Retinal pigment epithelial cell (primary cell): ENCODE results near the gene PDPK1.
"Not testable (repeated sequence)": the region's sequence is repeated elsewhere in the genome, so short reads cannot be mapped to it uniquely, and the experiment has no call there.

Source experiments
- DNase-seq: peaks from one replicate; pipeline ENCODE4 v3.0.0-alpha.2; 2010; ENCODE audit warnings: low read depth
- H3K4me3 ChIP-seq: 2 replicates; pipeline ENCODE4 v1.5.1; 2011; ENCODE audit warnings: mild to moderate bottlenecking, low read length, control low read depth, moderate library complexity
- CTCF ChIP-seq: conservative IDR thresholded peaks from 2 replicates; pipeline ENCODE4 v1.5.1; 2011; ENCODE audit warnings: low read depth, low read length, control low read depth, inconsistent platforms

PDPK1 gene

GRCh38 chr16:2614761-2615191 lies 77.0 kb downstream of the PDPK1 start:
- TF ChIP-seq CTCF = no peak
- DNase-seq = no peak
- H3K4me3 ChIP-seq = no peak overlapping the region

GRCh38 chr16:2618964-2619363 lies 81.1 kb downstream of the PDPK1 start:
- not testable (repeated sequence) for DNase-seq, H3K4me3 ChIP-seq

DNA sequence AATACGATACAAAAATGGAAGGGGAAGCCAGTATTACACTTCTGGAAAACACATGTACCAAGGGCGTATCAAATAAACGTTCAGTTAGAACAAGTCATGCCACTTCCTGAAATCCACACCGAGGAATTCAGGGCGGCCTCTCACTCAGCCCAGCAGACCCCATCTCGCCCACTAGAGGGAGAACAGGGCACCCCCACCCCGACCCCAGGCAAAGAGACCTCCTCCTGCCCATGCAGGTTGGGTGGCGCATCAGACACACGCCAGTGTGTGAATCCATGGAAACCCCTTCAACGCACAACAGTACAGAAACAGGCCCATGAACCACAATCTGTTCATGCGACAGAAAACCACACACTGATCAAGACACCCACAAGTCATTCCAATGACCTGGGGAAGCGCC lies 81.8 kb downstream of the PDPK1 start:
- DNase-seq = not testable (repeated sequence)

GRCh38 chr16:2620870-2621269 lies 83.0 kb downstream of the PDPK1 start:
- H3K4me3 ChIP-seq, DNase-seq: not testable (repeated sequence)

More for the DNA sequence above, 81.8 kb downstream of the PDPK1 start:
- TF ChIP-seq CTCF = peak; percentile 32
- not testable (repeated sequence) for H3K4me3 ChIP-seq

GRCh38 chr16:2621395-2621794 lies 83.6 kb downstream of the PDPK1 start:
- H3K4me3 ChIP-seq, DNase-seq: not testable (repeated sequence)

DNA sequence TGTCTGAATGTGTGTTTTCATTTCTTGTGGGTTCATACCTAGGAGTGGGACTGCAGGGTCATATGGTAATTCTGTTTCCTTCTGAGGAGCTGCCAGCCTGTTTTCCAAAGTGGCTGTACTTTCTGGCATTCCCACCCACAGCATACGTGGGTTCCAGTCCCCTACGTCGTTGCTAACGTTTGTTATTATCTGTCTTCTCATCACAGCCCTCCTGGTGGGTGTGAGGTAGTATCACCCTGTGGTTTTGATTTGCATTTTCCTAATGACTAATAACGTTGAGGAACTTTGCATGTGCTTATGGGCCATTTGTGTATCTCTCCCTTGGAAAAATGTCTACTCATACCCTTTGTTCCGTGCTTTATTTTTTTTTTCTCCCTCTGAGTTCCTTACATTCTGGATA lies 89.3 kb downstream of the PDPK1 start:
- not testable (repeated sequence) for H3K4me3 ChIP-seq, DNase-seq

- not testable (repeated sequence) for H3K4me3 ChIP-seq, DNase-seq
Measured at GRCh38 chr16:2631203-2631602, 93.4 kb downstream of the PDPK1 start.

DNA sequence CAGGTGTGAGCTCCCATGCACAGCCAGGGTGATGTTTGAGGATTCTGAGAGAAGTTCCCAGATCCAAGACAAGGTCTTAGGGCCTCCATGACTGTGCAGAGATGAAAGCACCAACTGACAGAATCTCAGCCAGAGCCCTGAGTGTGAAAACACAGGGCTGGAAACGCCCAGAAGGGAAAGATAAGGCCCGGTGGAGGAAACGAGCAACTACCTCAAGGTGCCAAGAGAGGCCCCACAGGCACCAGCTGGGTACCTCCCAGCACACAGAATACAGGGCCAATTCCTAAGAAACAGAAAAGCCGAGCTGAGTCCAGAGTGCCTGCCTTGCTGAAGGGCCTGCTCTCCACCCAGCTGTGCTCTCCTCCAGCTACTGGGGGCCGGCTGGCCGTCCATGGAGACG lies 94.5 kb downstream of the PDPK1 start:
- not testable (repeated sequence) for DNase-seq, H3K4me3 ChIP-seq

DNA sequence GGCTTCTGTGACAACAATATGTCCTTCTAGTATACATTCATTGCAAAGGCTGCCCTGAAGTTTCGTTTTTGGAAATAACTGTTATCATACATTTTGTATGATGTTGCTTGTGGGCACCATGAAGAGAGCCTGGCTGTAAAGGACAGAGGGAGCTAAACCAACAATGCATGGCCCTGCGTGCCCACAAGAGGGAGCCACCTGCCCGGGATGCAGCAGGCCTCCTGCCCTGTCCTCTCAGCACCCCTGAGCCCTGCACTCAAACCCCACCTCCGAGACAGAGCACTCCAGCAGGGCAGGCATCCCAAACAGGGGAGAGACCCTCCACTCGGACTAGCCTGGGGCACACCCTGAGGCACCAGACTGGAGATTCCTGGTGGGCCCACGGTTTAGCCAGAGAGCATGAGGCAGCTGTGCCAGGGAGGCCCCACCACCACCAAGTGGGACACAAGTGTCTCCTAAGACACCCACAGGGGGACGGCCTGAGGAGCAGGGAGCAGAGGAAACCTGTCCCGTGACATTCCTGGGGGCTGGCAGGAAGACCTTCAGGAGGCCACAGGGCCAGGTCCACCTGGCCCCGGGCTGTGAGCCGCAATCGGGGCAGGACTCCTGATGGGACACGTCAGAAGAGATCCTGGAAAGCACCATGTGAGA lies 101.4 kb downstream of the PDPK1 start:
- DNase-seq, H3K4me3 ChIP-seq: not testable (repeated sequence)
- peak; percentile 2 for TF ChIP-seq CTCF

GRCh38 chr16:2639722-2640072 lies 101.9 kb downstream of the PDPK1 start:
- not testable (repeated sequence) for H3K4me3 ChIP-seq, DNase-seq

DNA sequence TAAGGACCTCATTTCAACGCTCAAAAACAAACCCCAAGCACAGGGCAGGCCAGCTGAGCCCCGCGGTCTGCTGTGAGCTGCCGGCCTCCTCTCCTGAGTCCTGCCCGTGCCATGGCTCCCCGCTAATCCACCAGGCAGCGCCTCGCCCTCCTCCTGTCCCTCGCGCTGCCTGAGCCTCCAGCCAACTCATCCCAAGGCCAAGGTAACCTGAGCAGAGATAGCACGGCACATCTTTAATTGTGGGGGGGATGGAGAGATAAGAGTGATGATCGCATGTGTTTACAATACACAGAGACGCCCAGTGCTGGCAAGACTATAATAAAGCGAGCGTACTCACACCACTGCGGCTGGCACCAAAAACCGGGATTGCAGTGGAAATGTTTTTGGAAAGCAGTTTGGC lies 104.7 kb downstream of the PDPK1 start:
- DNase-seq, H3K4me3 ChIP-seq: not testable (repeated sequence)

- not testable (repeated sequence) for H3K4me3 ChIP-seq, DNase-seq
Measured at GRCh38 chr16:2644754-2645453, 107.1 kb downstream of the PDPK1 start.

DNA sequence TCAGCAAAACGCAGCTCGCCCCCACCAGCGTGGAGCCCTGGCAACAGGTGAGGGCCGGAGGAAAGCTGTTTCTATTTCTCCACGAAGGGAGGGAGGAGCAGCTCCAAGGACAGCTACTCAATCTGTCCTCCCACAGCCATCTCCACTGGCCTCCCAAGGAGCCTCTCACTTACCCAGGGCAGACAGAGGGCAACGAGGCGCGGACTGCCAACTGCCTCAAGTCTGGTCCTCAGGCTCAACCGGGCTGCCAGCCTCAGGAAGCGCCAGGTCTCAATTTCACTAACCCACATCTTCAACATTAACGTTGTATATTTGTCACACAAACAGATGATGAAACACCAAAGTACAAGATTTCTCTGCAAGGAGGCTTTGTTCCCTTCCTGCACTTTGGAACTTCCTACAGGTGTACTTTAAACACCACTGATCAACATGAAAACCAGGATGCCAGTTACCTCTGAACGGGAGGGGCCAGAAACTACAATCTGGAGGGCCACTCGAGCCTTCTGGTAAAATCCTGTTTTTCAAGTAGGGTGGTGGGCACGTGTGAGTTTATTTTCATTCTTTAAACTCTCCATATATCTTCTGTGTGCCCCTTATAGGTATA lies 113.5 kb downstream of the PDPK1 start:
- not testable (repeated sequence) for DNase-seq, H3K4me3 ChIP-seq
